ENCODE data around the gene BLOC1S5.

DNA sequence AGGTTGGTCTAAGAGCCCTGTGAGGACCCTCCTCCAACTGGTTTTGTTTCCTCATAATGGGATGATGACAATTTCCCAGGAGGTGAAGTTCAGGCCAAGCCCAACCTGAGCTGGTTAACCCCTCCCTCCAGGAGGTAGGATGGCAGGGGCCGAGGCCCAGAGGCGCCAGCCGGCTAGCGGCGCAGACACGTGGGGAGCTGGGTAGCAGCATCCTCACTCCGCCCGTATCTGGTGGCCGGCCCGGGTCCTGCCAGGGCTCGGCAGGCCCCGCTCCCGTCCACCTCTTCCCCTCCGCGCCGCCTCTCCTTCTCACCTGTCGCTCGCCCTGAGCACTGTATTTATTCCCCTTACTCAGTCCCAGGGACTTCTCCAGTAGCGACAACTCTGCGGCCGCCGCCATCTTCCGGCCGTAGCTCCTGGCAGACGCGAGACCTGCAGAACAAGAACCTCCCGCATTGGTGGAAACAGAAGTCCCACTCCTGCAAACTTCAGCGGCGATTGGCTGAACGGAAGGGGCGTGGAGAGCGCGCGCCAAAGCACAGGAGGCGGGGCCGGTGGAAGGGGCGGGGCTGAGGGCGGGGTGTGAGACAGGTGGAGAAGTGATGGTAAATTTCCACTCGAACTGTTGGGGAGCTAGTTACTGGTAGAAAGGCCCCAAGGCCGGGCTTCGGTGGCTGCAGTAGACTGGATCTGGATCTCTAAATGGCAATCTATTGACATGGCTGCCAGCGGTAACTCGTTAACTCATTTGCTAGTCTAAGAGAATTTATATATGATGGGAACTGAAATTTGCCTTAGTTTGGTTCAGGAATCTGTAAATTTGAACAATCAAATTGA lies 38.2 kb upstream of the BLOC1S5 start, which contains the start of gene EEF1E1:
- TF ChIP-seq CTCF (conservative IDR thresholded peaks at IDR 0.05; ENCODE audit: low read length) (no peak), EZH2phosphoT487 (IDR thresholded peaks at IDR 0.05; ENCODE audit: borderline replicate concordance) (no peak)
